ENCODE measurements around the gene CASZ1.

DNA sequence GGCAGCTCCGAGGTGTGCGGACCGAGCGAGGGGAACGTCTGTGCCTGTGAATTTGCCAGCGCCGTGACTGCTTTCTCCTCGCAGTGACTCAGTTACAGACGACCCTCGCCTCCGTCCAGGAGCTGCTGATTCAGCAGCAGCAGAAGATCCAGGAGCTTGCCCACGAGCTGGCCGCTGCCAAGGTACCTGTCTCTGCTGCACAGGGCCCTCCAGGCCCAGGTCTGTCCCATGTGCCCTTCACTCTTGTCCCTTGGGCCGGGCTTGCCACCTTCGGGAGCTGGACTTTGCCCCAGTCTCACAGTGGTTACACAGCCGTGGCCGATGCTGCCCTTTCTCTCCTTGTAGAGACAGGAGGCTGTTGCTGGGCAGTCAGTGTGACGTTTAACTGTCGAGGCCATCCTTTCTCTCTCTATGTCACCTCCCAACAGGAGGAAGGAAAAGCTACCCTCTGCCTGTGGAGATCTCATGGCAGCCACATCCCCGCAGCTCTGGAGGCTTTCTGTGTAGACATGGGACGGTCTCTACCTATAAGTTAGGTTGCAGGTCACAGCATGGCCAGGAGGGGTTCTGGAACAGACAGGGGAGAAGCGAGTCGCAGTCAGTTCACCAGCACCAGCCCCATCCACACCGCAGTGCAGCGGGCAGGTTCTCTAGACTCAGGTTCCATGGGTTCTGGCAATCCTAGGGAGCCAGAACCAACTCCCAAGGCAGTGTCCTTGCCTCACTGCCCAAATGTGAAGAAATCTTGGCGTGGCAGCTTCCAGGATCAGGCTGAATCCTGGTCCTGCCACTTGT, 172.0 kb downstream of the CASZ1 start:
- TF ChIP-seq, protein P1, sequence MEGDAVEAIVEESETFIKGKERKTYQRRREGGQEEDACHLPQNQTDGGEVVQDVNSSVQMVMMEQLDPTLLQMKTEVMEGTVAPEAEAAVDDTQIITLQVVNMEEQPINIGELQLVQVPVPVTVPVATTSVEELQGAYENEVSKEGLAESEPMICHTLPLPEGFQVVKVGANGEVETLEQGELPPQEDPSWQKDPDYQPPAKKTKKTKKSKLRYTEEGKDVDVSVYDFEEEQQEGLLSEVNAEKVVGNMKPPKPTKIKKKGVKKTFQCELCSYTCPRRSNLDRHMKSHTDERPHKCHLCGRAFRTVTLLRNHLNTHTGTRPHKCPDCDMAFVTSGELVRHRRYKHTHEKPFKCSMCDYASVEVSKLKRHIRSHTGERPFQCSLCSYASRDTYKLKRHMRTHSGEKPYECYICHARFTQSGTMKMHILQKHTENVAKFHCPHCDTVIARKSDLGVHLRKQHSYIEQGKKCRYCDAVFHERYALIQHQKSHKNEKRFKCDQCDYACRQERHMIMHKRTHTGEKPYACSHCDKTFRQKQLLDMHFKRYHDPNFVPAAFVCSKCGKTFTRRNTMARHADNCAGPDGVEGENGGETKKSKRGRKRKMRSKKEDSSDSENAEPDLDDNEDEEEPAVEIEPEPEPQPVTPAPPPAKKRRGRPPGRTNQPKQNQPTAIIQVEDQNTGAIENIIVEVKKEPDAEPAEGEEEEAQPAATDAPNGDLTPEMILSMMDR (IDR thresholded peaks at IDR 0.05; ENCODE audit: insufficient read depth, low read length), result no peak
- TF ChIP-seq POLR2AphosphoS5 (IDR thresholded peaks at IDR 0.05; ENCODE audit: low read depth) (no peak), GABPA (IDR thresholded peaks at IDR 0.05; ENCODE audit: low read depth) (no peak), SPI1 (IDR thresholded peaks at IDR 0.05; ENCODE audit: borderline replicate concordance, low read depth) (no peak)
- TF ChIP-seq, protein P2, sequence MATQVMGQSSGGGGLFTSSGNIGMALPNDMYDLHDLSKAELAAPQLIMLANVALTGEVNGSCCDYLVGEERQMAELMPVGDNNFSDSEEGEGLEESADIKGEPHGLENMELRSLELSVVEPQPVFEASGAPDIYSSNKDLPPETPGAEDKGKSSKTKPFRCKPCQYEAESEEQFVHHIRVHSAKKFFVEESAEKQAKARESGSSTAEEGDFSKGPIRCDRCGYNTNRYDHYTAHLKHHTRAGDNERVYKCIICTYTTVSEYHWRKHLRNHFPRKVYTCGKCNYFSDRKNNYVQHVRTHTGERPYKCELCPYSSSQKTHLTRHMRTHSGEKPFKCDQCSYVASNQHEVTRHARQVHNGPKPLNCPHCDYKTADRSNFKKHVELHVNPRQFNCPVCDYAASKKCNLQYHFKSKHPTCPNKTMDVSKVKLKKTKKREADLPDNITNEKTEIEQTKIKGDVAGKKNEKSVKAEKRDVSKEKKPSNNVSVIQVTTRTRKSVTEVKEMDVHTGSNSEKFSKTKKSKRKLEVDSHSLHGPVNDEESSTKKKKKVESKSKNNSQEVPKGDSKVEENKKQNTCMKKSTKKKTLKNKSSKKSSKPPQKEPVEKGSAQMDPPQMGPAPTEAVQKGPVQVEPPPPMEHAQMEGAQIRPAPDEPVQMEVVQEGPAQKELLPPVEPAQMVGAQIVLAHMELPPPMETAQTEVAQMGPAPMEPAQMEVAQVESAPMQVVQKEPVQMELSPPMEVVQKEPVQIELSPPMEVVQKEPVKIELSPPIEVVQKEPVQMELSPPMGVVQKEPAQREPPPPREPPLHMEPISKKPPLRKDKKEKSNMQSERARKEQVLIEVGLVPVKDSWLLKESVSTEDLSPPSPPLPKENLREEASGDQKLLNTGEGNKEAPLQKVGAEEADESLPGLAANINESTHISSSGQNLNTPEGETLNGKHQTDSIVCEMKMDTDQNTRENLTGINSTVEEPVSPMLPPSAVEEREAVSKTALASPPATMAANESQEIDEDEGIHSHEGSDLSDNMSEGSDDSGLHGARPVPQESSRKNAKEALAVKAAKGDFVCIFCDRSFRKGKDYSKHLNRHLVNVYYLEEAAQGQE (IDR thresholded peaks at IDR 0.05; ENCODE audit: insufficient replicate concordance, low read depth), result no peak
